GM19193 (cell line): ENCODE results near the gene LIG3.

Experiments
- POLR2A ChIP-seq: IDR thresholded peaks from 4 replicates; pipeline ENCODE4 v1.6.1; 2011; ENCODE audit not compliant: insufficient read depth, insufficient read length; ENCODE audit errors: extremely low read depth

Gene LIG3

GRCh38 chr17:34980353-34980680, at the start of gene LIG3:
LIG3 (plus strand) TSS chr17:34980512; CDS start chr17:34983006, 2,494 bp downstream.
- TF ChIP-seq POLR2A: peak; percentile 76

- no peak for TF ChIP-seq POLR2A
These were observed 21.9 kb upstream of the LIG3 start for GRCh38 chr17:34958438-34958837.

GRCh38 chr17:34961093-34961911, 19.0 kb upstream of the LIG3 start, which contains the start of the genes CCT6B and ZNF830:
CCT6B (minus strand) TSS chr17:34961460; CDS start chr17:34961393, 67 bp downstream.
ZNF830 (plus strand) TSS chr17:34961540; CDS start chr17:34961567, 27 bp downstream.
- TF ChIP-seq POLR2A: peak; percentile 93

GRCh38 chr17:34974179-34974578, 6.1 kb upstream of the LIG3 start:
- no peak for TF ChIP-seq POLR2A

- TF ChIP-seq POLR2A: no peak
These were observed 5.2 kb upstream of the LIG3 start for GRCh38 chr17:34974794-34975785.

GRCh38 chr17:34979153-34979552, 1.2 kb upstream of the LIG3 start:
- TF ChIP-seq POLR2A: no peak

GRCh38 chr17:34979650-34980352, 511 bp upstream of the LIG3 start:
- no peak for TF ChIP-seq POLR2A

GRCh38 chr17:34980681-34981537, 597 bp downstream of the LIG3 start:
- peak; percentile 50 for TF ChIP-seq POLR2A

GRCh38 chr17:34981538-34982241, 1.4 kb downstream of the LIG3 start:
- no peak for TF ChIP-seq POLR2A

GRCh38 chr17:34987232-34987631, 6.9 kb downstream of the LIG3 start:
- no peak for TF ChIP-seq POLR2A

- no peak for TF ChIP-seq POLR2A
These were observed 8.3 kb downstream of the LIG3 start for GRCh38 chr17:34988644-34989043.

GRCh38 chr17:34989473-34989872, 9.2 kb downstream of the LIG3 start:
- no peak for TF ChIP-seq POLR2A

- TF ChIP-seq POLR2A: no peak
These were observed 10.6 kb downstream of the LIG3 start for GRCh38 chr17:34990921-34991365.
